Ishikawa (cell line): ENCODE data around the gene DCAF7.

Experiments
- EGR1 ChIP-seq: IDR thresholded peaks from 2 replicates; pipeline ENCODE4 v1.6.1; 2012
- EP300 ChIP-seq: IDR thresholded peaks from 2 replicates; pipeline ENCODE4 v1.6.1; 2012; ENCODE audit warnings: borderline replicate concordance
- TAF1 ChIP-seq: IDR thresholded peaks from 2 replicates; pipeline ENCODE4 v1.6.1; 2012; ENCODE audit warnings: low read depth, mild to moderate bottlenecking
- YY1 ChIP-seq: IDR thresholded peaks from 2 replicates; pipeline ENCODE4 v1.6.1; 2012; ENCODE audit warnings: low read depth
- TF ChIP-seq, protein P1 (sequence below): IDR thresholded peaks from 2 replicates; pipeline ENCODE4 v1.6.1; 2012
- TF ChIP-seq, protein P2 (sequence below): IDR thresholded peaks from 2 replicates; pipeline ENCODE4 v1.6.1; 2012
- TF ChIP-seq, protein P3 (sequence below): IDR thresholded peaks from 2 replicates; pipeline ENCODE4 v1.6.1; 2012; ENCODE audit warnings: low read depth, mild to moderate bottlenecking

DNA sequence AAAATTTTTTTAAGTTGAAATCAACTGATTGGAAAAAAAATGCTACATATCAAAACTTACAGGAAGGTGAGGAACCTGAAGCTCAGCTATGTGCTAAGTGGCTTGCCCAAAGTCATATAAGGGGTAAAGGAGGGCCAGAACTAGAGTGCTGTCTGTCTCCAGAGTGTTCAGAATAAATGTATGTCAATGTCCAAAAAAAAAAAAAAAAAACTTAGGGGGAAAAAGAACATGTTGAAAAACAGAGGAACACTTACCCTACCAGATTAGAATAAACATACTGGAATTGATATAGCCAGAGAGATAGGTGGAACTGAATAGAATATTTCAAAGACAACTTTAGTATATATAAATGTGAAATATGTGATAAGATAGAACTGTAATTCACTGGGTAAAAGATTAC lies 11.5 kb downstream of the DCAF7 start:
- TF ChIP-seq, protein P1, sequence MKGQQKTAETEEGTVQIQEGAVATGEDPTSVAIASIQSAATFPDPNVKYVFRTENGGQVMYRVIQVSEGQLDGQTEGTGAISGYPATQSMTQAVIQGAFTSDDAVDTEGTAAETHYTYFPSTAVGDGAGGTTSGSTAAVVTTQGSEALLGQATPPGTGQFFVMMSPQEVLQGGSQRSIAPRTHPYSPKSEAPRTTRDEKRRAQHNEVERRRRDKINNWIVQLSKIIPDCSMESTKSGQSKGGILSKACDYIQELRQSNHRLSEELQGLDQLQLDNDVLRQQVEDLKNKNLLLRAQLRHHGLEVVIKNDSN = no peak
- TF ChIP-seq EP300 (no peak), TAF1 (no peak), EGR1 (no peak), YY1 (no peak)
- TF ChIP-seq, protein P2, sequence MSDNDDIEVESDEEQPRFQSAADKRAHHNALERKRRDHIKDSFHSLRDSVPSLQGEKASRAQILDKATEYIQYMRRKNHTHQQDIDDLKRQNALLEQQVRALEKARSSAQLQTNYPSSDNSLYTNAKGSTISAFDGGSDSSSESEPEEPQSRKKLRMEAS = no peak
- TF ChIP-seq, protein P3, sequence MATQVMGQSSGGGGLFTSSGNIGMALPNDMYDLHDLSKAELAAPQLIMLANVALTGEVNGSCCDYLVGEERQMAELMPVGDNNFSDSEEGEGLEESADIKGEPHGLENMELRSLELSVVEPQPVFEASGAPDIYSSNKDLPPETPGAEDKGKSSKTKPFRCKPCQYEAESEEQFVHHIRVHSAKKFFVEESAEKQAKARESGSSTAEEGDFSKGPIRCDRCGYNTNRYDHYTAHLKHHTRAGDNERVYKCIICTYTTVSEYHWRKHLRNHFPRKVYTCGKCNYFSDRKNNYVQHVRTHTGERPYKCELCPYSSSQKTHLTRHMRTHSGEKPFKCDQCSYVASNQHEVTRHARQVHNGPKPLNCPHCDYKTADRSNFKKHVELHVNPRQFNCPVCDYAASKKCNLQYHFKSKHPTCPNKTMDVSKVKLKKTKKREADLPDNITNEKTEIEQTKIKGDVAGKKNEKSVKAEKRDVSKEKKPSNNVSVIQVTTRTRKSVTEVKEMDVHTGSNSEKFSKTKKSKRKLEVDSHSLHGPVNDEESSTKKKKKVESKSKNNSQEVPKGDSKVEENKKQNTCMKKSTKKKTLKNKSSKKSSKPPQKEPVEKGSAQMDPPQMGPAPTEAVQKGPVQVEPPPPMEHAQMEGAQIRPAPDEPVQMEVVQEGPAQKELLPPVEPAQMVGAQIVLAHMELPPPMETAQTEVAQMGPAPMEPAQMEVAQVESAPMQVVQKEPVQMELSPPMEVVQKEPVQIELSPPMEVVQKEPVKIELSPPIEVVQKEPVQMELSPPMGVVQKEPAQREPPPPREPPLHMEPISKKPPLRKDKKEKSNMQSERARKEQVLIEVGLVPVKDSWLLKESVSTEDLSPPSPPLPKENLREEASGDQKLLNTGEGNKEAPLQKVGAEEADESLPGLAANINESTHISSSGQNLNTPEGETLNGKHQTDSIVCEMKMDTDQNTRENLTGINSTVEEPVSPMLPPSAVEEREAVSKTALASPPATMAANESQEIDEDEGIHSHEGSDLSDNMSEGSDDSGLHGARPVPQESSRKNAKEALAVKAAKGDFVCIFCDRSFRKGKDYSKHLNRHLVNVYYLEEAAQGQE = no peak
